GM19467 (cell line): ENCODE data around the gene ZFYVE19.

Experiments
- ATAC-seq: cut with Tn5 transposase; IDR thresholded peaks from one replicate; pipeline ENCODE4 v1.9.1; 2021; ENCODE audit warnings: mild to moderate bottlenecking, moderate library complexity; ENCODE audit not compliant: unreplicated experiment

The ZFYVE19 gene

DNA sequence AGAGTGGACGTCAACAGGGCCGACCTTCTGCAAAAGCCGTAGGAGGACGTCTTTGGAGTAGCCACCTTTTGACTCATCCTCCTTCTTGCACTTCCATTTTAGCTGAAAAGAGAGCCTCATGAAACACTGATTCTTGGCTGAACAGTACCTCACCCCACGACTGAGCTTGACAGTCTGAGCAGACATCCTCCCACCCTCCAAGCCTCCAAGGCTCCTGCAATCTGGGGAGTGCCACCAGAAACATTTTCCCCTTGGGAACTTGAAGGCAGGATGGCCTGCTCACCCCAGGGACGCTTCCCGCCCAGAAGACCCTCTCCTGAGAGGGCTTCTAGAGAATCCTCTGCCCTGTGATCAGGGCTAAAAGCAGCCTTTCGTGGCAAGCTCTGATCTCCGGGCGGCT lies 31.9 kb upstream of the ZFYVE19 start:
- ATAC-seq: no peak

DNA sequence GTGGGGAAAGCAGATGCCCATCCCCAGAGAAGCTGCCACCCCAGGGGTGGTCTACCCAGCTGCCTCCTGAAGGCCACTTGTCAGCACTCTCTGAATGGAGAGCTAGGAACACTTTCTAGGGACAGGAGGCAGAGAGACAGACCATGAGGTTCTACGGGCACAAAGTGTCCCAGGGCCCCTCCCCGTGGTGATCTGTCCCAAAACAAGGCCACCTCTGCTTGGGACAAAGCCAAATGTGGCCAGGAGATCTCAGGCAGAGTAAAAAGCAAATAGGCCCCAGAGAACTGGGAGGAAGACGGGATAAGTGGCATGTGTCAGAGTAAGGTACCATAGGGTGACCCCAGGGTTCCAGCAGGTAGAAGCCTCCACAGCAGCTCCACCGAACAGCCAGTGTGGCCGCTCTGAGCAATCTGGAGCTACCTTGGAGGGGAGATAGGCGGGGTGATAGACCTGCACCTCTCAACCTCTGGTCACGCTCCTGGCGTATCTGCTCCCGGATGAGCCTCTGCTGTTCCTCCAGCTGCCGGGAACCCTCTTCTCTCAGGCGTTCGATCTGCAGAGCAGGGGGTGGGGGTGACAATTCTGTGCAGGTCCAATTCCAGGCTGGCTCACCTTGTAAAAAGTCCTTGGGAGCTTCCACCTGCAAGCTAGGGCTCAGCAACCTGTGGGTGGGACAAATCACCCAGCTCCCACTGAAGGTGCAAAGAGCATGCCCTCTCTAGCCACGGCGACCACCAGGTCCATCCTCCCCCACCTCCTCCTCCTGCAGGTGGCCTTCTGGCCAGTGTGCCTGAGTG lies 31.0 kb upstream of the ZFYVE19 start:
- no peak for ATAC-seq

DNA sequence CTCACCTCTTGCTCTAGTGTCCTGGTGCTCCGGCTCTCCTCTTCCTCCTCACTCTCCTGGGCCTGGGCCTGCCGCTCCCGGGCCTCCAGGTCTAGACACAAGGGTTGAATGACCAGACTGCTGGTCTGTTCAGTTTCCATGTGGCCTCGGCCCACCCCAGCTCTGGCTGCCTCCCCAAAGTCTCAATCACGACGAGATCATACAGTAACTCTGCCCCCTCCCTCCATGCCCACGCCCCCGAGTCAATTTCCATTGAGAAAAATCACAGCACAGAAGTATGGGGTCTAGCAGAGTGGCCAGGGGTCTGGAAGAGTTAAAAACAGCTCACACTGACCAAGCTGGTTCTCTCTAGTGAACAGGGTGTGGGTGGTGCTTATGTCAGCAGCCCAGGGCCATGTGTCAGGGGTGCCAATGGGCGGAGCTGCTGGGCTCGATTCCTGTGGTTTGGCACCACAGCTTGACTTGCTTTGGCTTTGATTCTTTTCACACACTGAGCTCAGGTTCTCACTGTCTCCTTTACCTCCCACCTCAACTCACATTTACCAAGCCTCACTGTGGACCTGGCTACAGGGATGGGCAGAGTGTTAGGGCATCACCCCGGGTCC lies 30.2 kb upstream of the ZFYVE19 start:
- ATAC-seq: no peak

DNA sequence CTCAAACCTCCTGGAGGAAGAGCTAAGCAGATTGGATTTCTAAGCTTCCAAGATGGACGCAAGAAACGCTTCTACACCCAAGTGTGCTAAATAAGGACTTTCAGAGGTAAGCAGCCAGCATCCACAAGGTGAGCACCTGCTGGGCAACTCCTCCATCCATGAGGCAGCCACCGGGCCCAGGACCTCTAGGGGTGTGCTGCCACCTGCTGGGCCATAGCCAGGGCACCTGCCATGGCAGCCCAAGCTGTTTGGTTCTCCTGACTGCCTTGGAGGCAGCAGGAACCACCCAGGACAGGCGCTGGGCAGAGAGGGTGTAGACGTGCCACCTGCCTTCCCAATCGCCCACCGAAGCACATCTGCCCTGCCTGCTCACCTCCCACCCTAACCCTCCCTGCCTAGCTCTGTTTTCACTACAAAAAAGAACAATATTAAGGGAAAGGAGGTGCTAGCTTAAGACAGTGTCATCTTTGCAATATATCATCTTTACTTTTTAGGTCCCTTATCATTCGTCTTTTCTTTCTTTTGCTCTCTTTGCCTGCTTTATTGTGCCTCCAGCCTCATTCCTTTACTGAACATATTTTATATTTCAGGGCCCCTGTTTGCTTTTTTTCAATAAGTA lies 24.2 kb upstream of the ZFYVE19 start:
- ATAC-seq: peak; percentile 81

DNA sequence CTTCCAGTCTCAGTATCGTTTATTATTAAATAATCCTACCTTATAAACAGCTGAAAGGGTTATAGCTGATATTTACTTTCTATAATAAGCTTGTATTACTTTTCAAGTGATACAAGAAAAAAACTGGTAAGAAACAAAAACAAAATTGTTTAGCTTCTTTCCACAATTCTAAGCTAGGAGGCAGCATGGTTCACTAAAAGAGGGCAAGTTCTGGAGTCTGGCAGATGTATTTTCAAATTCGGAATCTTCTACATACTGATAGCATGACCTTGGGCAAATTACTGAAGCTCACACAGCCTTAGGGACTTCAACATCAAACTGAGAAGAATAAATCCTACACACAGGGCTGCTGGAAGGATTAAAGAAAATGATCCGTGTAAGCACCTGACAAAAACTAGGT lies 21.7 kb upstream of the ZFYVE19 start:
- ATAC-seq: no peak

DNA sequence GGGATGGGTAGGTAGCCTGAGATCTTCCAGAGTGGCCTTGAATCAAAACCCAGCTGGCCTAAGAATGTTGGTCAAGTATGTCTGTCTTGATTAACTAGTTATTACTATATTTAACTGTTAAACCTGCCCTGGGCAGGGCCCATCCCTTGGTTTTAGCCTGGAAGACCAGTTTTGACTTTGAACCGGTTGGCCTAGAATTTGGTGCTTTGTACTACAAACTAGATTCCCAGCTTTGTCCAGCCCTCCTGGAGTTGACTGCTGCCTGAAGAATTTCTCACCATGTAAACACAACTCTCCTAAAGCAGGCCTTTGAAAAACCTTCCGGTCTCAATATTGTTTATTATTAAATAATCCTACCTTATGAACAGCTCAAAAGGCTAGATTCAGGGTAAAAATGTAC lies 21.1 kb upstream of the ZFYVE19 start:
- no peak for ATAC-seq

DNA sequence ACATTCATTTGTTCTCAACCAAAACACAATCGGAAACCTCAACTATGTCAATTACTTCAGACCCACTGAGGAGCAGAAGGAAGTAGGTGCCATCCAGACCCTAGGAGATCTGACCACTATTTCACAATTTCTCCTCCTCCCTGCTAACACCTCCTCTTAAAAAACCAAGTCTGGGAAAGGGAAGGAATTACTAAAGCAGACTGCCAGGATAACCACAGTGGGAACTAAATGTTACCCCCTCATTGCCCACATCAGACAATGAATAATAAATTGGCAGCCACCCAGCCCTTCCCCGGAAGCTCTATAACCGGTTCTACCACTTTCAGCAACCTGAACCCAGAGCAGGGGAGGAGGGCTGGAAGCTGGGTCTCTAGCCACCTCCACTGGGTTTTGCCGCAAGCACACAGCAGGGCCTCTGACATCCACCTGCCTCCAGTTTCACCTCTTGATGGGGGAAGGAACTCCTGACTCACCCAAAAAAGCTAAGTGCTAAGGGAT lies 19.5 kb upstream of the ZFYVE19 start:
- no peak for ATAC-seq

DNA sequence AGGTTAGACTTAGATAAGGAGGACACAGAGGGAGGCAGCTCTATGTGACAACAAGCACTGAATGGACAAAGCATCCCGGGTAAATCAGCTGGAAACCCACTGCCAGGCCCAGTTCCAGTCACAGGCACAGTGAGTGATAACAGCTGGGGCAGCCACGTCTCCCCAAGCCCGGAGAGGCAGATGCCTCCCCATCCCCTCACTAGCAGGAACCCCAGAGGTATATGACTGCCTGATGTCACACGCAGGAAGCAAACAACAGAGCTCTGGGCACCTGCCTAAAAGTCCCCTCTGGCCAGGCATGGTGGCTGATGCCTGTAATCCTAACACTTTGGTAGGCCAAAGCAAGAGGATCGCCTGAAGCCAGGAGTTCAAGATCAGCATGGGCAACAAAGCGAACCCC lies 18.9 kb upstream of the ZFYVE19 start:
- no peak for ATAC-seq

DNA sequence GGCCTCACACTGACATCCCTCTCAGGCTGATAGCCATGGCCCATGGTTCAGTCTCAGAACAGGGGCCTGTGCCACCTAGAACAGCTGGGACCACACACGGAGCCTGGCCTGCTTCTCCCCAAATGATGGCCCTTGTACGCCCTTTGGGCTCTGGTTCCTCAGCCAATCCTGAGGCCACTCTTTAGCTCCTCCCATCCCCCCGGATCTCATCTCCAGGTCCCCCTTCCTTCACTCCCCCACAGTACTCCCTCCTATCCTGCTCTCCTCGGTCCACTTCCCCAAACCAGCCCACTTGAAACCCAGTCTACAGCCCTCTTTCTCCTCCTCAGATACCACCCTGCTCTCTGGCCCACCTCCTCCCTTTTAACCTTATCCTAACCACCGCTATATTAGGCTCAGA lies 17.8 kb upstream of the ZFYVE19 start:
- no peak for ATAC-seq

DNA sequence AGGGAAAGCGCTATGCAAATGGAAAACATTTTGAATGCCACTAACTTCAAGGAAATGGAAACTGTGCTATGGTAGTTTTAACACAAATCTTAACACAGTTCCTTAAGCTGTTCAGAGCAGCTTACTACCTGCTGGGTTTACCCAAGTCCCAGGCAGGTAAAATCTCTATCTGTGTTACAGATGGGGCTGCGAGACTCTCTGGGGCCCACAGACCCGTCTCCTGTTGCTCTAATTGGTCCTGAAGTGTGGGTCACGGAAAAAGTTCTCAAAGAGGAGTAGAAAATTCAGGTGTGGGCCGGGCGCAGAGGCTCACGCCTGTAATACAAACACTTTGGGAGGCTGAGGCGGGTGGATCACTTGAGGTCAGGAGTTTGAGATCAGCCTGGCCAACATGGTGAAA lies 16.9 kb upstream of the ZFYVE19 start:
- ATAC-seq: no peak

DNA sequence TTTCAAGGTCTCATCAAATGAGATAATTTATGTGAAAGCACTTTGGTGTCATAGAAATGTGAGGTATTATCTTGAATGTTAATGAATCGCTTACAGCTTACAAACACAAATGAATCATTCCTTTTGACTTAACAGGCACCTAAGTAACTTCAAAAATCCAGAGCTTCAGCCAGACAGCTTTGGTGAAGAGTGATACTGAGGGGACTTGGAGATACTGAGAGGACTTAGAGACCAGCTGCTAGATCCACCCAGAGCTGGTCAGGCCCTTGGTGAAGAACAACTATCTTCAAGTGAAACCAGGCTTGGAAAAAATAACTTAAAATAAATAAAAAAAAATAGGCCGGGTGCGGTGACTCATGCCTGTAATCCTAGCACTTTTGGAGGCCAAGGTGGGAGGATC lies 16.2 kb upstream of the ZFYVE19 start:
- no peak for ATAC-seq

DNA sequence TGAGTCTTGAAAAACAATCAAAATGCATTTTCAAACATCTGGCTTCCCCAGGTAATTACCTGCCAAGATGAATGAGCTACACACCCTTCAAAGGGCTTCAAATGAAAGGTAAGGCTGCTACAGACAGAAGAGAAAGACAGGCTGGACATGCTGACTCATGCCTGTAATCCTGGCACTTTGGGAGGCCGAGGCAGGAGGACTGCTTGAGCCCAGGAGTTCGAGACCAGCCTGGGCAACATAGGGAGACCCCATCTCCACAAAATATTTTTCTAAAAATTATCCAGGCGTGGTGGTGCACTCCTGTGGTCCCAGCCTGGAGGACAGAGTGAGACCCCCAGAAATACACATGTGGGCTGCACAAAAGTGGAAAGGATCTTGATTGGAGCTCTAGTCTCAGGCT lies 14.5 kb upstream of the ZFYVE19 start:
- ATAC-seq: no peak

DNA sequence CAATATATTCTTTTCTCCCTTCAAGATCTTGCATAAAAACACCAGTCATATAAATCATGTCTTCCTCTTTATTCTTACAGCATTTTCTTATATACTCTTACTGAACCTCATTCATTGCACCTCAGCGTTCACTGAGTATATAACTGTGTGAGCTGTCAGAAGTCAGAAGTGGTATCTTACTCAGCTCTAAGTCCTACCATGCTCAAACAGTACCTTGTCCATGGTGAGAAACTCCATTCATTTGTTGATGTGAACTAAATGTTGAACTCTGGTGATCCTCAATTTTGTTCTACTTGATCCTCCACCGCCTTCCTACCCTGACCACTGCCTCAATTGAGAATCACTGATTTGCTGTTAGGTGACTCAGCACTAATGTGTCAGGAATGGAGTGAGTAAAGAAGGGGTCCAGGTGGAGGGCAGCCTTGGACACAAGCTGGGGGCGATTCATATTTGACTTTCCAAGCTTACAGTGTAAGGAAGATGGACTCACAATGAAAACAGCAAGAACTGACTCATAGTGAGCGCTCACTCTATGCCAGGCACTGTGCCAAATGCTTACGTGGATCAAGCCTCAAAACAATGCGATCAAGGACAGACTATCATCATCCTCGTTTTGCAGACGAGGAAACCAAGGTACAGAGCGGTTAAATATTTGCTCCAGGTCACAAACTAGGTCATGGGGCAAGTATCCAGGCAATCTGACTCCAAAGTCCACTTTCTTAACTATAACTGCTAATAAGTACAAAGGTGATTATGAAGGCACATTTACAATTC lies 13.5 kb upstream of the ZFYVE19 start:
- ATAC-seq: no peak

DNA sequence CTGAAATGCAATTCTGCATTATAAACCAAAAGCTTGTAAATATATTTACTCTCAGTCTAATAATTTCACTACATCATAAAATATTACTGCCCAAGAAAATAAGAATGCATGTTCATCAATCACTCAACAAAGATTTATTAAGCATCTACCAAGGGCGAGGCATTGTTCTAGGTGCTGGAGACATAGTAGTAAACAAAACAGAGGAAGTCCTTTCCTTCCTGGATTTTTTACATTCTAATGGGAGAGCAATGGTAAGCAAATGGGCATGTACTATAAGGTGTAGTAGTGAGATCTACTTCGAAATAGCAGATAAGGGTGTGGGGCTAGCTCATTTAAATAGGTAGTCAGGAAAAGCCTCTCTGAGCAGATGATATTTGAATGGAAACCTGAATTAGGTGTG lies 10.8 kb upstream of the ZFYVE19 start:
- no peak for ATAC-seq

DNA sequence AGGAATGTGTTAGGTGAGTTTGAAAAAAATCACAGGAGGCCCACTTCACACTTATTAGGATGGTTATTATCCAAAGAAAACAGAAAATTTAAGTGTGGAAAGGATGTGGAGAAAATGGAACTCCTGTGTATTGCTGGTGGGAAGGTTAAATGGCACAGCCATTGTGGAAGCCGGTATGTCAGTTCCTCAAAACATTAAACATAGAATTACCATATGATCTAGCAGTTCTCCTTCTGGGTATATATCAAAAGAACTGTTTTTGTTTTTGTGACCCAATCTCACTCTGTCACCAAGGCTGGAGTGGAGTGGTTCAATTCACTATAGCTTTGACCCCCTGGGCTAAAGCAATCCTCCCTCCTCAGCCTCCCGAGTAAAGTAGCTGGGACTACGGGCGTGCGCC lies 10.4 kb upstream of the ZFYVE19 start:
- no peak for ATAC-seq

DNA sequence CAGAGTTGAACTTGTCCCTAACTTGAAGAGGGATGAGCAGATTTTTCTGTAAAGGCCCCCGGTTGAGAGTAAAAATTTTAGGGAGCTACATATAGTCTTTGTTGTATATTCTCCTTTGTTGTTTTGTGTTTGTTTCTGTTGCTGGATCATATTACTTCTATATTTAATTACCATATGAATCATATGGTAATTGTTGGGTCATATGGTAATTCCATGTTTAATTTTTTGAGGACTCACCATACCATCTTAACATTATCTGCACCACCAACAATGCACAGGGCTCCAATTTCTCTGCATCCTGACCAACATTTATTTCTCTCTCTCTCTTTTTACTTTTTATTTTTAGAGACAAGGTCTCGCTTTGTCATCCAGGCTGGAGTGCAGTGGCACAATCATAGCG lies 7.4 kb upstream of the ZFYVE19 start:
- ATAC-seq: no peak

DNA sequence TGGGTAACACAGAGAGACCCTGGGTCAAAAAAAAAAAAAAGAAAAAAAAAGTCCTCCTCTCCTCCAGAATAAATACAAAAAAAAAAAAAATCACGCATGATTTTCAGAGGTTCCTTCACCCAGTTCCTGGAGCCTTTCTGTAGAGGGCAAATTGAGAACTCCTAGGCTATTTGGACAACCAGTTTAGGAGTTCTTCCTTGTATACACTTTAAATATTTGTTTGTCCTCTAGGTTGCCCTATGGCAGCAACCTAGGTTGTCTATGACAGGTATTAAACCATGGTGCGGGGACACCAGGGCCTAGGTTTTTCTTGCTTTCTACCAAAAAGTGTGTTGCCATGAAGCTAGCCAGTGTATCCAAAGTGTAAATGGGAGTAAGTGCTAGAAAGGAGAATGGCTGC lies 3.8 kb upstream of the ZFYVE19 start:
- no peak for ATAC-seq

DNA sequence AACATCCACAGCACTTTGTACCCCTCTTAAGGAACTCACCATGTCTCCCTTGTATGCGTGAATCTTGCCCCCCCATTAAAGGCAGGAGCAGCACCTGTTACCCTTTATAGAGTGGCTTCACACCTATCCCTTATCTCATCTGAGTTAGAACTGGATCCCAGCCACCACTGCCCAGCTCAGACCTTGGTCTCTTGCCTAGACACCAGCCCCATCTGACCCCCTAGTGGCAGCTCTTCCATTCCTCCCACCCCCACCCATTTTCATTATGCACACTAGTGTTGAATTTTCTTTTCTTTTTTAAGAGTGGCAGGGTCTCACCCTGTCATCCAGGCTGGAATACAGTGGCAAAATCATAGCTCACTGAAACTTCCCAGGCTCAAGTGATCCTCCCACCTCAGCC lies 3.2 kb upstream of the ZFYVE19 start:
- ATAC-seq: no peak

DNA sequence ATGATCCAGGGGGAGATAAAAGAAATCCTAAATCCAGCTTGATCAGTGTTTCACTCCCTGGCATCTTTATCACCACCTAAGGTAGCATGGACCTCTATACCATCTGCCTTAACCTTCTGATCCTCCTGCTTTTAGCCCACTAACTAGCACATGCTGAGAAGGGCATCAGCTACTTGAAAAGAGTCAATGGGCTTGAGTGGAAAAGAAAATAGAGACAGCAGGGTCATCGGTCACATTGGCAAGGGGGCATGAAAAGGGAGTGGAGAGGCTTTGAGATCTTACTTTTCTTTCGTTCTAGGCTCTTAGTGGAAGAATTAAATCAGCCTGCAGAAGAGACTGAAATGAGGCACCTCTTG lies 239 bp upstream of the ZFYVE19 start:
- peak; percentile 1 for ATAC-seq

DNA sequence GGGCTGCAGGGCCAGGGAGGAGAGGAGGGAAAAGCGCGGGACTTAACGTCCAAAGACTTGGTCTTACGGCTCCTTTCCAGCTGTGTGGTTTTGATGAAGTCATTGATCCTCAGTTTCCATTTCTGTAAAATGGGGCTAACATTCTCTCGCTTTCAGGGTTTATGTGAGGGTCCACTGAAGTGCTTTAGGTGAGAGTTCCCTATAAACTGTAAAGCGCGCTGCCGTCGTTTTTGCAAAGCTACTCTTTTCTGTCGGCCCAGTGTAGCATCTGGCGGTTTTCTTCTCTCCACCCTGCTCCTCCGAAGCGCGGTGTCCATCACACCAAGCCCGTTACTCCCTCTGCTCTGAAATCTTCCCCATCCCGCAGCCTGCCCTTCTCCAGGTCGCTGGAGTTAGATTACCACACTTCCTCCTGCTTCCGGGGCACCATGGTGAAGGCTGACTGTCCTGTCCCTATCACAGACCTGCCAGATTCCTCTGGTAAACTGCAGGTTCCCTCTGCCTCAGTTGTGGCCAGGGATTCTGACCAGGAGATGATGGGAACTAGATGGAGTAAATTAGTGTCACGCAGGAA lies 1.1 kb downstream of the ZFYVE19 start:
- no peak for ATAC-seq

DNA sequence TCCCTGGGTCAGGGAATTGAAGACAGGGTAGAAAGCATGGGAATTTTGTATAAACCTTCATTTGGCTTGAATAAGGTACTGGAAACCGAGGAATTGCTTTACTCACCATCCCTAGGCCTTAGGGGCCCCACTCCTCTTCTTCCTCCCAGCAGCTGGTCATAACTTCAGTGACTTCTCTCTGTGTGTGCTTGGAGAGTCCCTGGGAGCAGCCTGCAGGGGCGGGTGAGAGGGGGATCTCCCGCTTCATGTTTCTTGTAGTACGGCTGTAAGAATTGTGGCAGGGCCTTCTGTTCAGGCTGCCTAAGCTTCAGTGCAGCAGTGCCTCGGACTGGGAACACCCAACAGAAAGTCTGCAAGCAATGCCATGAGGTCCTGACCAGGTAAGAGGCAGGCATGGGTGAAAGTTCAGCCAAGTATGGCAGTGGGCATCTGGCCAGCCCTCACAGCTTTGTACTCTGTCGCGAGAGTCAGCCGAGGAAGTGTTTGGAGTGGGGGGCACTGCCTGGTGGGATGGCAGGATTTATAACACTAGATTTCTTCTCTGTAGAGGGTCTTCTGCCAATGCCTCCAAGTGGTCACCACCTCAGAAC lies 2.1 kb downstream of the ZFYVE19 start:
- ATAC-seq: no peak
